ENCODE data around the gene STRC. TPM values are rescaled to one million over a fixed set of nuclear protein-coding genes. Genes with fewer than 3 reads are reported as not detected.
"Not testable (repeated sequence)": the region's sequence is repeated elsewhere in the genome, so short reads cannot be mapped to it uniquely, and the experiment has no call there.

STRC gene
- 1 to 10 TPM in 2 of 4 donors, under 1 TPM in 2; 0.21 to 3.3 (median 0.98) TPM for polyA plus RNA-seq (ENCODE audit: insufficient read length in 4 of 4)

DNA sequence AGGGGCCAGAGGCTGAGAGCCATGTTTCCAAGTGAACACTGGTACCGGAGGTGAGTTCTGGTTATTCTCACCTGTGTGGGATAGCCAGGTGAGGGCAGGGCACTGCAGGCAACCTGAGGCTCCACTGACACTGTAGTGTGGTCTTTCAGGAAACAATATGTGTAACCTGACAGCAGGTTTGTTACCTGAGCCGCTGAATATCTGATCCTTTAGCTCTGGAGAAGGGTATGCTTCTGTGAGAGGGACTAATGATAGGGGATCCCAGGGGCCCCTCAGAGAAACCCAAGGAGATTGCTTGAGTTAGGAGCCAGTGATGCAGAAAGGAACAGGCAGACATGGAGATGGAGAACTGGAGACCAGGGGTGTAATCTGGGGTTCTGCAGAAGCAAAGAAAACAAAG lies at the start of gene STRC:
STRC (minus strand) TSS at position 101 of the 400 bp plus-strand sequence; CDS start at position 23, 78 bp downstream.
- DNase-seq (ENCODE audit: low read depth in 4 of 4, low spot score in 2 of 4): not testable (repeated sequence)

DNA sequence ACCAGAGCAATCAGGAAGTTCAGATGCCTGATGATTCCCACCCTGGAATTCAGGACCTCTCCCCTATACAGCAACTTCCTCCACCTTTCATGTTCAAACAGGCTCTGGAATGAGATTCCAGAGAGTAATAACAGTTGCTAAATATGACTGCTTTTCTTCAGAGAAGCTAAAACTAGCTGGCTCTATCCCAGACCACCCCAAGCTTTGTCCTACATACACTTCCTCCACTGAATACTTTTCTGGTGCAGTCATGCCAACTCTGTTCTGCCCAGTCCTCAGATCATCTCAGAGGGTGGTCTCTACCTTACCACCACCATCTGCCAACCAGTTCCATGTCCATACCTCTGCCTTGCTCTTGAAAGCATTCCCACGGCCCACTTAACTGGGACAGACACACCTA lies 47.6 kb upstream of the STRC start:
- not testable (repeated sequence) for DNase-seq (ENCODE audit: low read depth in 4 of 4, low spot score in 2 of 4)

- not testable (repeated sequence) for DNase-seq (ENCODE audit: low read depth in 4 of 4, low spot score in 2 of 4)
These were observed 44.7 kb upstream of the STRC start for GRCh38 chr15:43663333-43663732.

DNA sequence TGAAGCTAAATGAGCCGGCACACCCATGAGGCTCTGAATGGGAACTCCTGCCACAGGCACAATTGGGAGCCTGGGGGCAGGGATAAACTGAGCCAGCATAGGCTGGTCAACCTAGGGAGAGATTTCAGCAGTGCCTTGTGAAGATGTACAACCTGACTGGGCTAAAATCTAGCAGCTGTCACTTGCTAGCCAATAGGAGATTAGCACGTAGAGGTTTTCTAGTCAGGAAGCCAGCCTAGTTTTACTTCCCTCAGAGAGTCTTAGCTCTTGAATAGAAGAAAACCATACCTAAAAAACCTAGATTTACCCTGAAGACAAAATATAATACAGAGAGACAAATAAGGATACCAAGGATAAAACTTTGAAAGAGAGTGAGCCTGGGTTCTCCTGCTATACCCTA lies 43.7 kb upstream of the STRC start:
- DNase-seq (ENCODE audit: low read depth in 4 of 4, low spot score in 2 of 4): not testable (repeated sequence)

- DNase-seq (ENCODE audit: low read depth in 4 of 4, low spot score in 2 of 4): not testable (repeated sequence)
These were observed 41.1 kb upstream of the STRC start for GRCh38 chr15:43659727-43660126.

GRCh38 chr15:43649430-43649926 lies 30.9 kb upstream of the STRC start:
- DNase-seq (ENCODE audit: low read depth in 4 of 4, low spot score in 2 of 4): not testable (repeated sequence)

- no peak for DNase-seq (ENCODE audit: low read depth in 4 of 4, low spot score in 2 of 4)
These were observed 30.2 kb upstream of the STRC start, which contains the start of gene CATSPER2 for GRCh38 chr15:43648649-43649429. Gene CATSPER2, minus strand, starts transcription at chr15:43648844. Its CDS starts 783 bp downstream, at chr15:43648061.

GRCh38 chr15:43638464-43639204 lies 20.0 kb upstream of the STRC start:
- not testable (repeated sequence) for DNase-seq (ENCODE audit: low read depth in 4 of 4, low spot score in 2 of 4)

DNA sequence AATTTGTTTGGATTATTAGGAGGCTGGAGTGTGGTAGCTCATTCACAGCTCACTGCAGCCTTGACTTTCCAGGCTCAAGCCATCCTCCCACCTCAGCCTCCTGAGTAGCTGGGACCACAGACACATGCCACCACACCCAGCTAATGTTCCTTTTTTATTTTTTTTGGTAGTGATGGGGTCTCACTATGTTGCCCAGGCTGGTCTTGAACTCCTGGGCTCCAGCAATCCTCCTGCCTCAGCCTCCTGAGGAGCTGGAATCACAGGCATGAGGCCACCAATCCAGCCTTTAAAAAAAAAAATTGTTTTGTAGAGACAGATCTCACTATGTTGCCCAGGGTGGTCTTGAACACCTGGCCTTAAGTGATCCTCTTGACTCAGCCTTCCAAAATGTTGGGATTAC lies 8.3 kb upstream of the STRC start:
- DNase-seq (ENCODE audit: low read depth in 4 of 4, low spot score in 2 of 4): not testable (repeated sequence)

GRCh38 chr15:43625106-43625505 lies 6.5 kb upstream of the STRC start:
- no peak for DNase-seq (ENCODE audit: low read depth in 4 of 4, low spot score in 2 of 4)

DNA sequence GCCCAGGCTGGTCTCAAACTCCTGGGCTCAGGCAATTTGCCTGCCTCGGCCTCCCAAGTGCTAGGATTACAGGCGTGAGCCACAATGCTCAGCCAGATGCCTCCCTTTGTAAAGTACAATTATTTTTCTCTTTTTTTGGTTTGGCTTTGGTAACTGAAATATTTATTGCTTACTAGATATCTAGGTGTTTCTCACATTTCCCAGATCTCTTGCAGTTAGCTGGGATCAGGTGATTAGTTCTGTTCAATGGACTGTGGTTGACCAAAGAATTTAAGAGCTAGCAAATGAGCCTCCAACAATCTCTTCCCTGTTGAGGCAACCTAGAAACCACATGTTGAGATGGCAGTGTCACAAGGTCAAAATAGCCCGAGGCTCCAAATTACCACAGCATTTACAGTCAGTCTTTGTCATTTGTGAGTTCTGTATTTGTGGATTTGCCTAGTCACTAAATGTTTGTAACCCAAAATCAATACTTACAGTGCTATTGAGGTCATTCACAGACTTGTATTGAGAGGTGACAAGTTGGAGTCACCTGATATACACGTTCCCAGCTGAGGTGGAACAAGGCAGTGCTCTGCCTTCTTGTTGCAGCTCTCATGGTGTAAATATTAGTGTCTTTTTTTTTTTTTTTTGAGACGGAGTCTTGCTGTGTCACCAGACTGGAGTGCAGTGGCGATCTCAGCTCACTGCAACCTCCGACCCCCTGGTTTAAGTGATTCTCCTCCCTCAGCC lies 3.6 kb upstream of the STRC start:
- not testable (repeated sequence) for DNase-seq (ENCODE audit: low read depth in 4 of 4, low spot score in 2 of 4)

- not testable (repeated sequence) for DNase-seq (ENCODE audit: low read depth in 4 of 4, low spot score in 2 of 4)
These were observed 850 bp downstream of the STRC start for GRCh38 chr15:43617750-43618149.

DNA sequence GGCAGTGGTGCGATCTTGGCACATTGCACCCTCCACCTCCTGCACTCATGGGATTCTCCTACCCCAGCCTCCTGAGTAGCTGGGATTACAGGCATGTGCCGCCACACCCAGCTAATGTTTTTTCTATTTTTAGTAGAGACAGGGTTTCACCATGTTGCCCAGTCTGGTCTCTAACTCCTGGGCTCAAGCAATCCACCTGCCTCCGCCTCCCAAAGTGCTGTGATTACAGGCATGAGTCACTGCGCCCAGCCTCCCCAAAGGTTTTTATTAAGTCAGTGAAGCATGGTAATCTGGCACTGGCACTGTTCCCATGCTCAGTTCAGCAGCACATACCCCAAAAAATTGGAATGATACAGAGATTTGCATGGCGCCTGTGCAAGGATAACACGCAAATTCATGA lies 16.4 kb downstream of the STRC start:
- not testable (repeated sequence) for DNase-seq (ENCODE audit: low read depth in 4 of 4, low spot score in 2 of 4)

GRCh38 chr15:43600200-43600599 lies 18.4 kb downstream of the STRC start:
- not testable (repeated sequence) for DNase-seq (ENCODE audit: low read depth in 4 of 4, low spot score in 2 of 4)

DNA sequence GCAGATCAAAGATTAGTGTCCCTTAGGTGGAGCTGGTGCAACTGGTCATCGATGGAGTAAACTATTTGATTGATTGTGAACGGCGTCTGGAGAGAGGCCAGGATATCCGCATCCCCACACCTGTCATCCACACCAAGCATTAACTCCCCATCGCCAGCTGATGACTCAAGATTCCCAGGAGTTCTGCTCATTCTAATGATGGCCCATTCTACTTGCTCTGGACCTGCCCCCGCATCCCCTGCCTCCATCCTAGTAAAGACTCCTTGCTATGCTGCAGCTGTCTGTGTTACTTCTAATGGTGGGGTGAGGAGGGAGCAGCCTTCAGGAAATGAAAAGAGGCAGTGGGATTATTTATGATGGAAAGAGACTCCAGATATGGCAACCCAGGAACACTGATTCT lies 19.5 kb downstream of the STRC start:
- DNase-seq (ENCODE audit: low read depth in 4 of 4, low spot score in 2 of 4): not testable (repeated sequence)

- DNase-seq (ENCODE audit: low read depth in 4 of 4, low spot score in 2 of 4): not testable (repeated sequence)
These were observed 25.0 kb downstream of the STRC start, which contains the start of gene CKMT1B for GRCh38 chr15:43593328-43594190. Gene CKMT1B, plus strand, starts transcription at chr15:43594027. Its CDS starts 192 bp downstream, at chr15:43594219.

GRCh38 chr15:43592841-43593240 lies 25.8 kb downstream of the STRC start:
- DNase-seq (ENCODE audit: low read depth in 4 of 4, low spot score in 2 of 4): not testable (repeated sequence)

- DNase-seq (ENCODE audit: low read depth in 4 of 4, low spot score in 2 of 4): not testable (repeated sequence)
These were observed 28.7 kb downstream of the STRC start, which contains the start of gene PPIP5K1 for GRCh38 chr15:43589778-43590466. Gene PPIP5K1, minus strand, starts transcription at chr15:43590208. Its CDS starts 5,704 bp downstream, at chr15:43584504.

- not testable (repeated sequence) for DNase-seq (ENCODE audit: low read depth in 4 of 4, low spot score in 2 of 4)
These were observed 44.0 kb downstream of the STRC start for GRCh38 chr15:43574607-43575006.

Measured in left renal cortex interstitium (tissue), 4 donors.